Bronchial epithelial cell (primary cell): ENCODE results near the gene FIP1L1. TPM values are rescaled to one million over a fixed set of nuclear protein-coding genes. Genes with fewer than 3 reads are reported as not detected.

Experiments
- DNase-seq: peaks from one replicate; pipeline ENCODE4 v3.0.0-alpha.2; 2010; ENCODE audit warnings: low read depth
- FAIRE-seq: peaks from 2 replicates; lab custom pipeline; 2011; peaks lifted over from hg19 to GRCh38; lab: Jason Lieb, UNC
- H3K27me3 ChIP-seq: 2 replicates; pipeline ENCODE4 v1.5.1; 2011; ENCODE audit warnings: low read length; ENCODE audit not compliant: control insufficient read depth, insufficient read depth
- H3K36me3 ChIP-seq: 2 replicates; pipeline ENCODE4 v1.5.1; 2011; ENCODE audit warnings: low read length; ENCODE audit not compliant: control insufficient read depth, insufficient read depth
- H3K4me3 ChIP-seq: 2 replicates; pipeline ENCODE4 v1.5.1; 2011; ENCODE audit warnings: mild to moderate bottlenecking, low read depth, low read length, control low read depth
- total RNA-seq: library from RNA; depleted of rRNA; stranded (reverse); fragments of >200 nt; gene quantifications from 2 replicates; pipeline ENCODE4 v1.2.1, GENCODE V29; 2014
- TF ChIP-seq, protein P1 (sequence below): IDR thresholded peaks from 2 replicates; pipeline ENCODE4 v1.5.1; 2011; ENCODE audit warnings: mild to moderate bottlenecking, moderate library complexity, low read length, control low read depth, inconsistent platforms; ENCODE audit not compliant: insufficient read depth, severe bottlenecking

The FIP1L1 gene
- total RNA-seq, 1 donor from 2014 or later: 46.3 TPM

DNA sequence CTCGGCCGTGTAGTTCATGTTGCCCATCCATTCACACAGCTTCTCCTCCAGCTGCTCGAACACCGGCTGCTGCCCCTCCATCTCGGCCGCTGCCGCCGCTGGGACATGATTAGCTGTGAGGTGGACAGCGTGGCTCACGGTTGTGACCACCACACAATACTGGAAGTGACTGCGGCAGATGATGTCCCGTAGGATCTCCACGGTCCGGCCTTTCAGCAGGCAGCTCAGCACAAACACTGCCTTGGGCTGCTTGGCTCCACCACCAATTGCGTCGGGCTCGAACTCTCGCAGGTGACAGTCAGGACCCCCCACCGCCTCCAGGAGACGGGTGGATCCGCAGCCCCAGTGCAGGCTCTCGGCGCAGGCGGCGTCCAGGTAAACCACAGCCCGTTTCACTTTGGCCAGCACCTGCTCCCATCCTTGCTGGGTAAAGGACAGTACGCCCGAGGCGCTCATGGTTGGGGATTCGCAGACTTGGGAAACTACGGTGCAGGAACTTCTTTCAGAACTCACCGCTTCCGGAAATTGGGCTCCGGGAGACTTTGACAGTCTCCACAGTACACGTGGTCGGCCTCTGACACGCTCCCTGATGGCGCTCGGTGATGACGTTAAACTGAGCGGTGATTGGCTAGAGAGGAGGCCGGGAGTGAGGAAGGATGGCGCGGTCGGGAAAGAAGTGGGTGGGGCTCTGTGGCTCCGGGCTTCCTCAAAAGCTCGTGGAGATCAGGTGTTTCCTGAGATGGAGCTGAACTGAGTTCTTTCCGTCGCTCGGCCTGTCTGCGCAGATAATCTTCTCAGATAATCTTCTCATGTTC lies 11.7 kb upstream of the FIP1L1 start, which contains the start of gene SCFD2:
SCFD2 (minus strand) TSS at position 576 of the 815 bp plus-strand sequence.
- peak; percentile 93 for DNase-seq
- peak within 1 kb of the TSS; percentile 83 for H3K4me3 ChIP-seq
- TF ChIP-seq, protein P1, sequence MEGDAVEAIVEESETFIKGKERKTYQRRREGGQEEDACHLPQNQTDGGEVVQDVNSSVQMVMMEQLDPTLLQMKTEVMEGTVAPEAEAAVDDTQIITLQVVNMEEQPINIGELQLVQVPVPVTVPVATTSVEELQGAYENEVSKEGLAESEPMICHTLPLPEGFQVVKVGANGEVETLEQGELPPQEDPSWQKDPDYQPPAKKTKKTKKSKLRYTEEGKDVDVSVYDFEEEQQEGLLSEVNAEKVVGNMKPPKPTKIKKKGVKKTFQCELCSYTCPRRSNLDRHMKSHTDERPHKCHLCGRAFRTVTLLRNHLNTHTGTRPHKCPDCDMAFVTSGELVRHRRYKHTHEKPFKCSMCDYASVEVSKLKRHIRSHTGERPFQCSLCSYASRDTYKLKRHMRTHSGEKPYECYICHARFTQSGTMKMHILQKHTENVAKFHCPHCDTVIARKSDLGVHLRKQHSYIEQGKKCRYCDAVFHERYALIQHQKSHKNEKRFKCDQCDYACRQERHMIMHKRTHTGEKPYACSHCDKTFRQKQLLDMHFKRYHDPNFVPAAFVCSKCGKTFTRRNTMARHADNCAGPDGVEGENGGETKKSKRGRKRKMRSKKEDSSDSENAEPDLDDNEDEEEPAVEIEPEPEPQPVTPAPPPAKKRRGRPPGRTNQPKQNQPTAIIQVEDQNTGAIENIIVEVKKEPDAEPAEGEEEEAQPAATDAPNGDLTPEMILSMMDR: no peak
- no peak for FAIRE-seq
- H3K27me3 ChIP-seq: no peaks in the 10 kb centered on the region
- H3K36me3 ChIP-seq: no peaks in the 10 kb centered on the region

DNA sequence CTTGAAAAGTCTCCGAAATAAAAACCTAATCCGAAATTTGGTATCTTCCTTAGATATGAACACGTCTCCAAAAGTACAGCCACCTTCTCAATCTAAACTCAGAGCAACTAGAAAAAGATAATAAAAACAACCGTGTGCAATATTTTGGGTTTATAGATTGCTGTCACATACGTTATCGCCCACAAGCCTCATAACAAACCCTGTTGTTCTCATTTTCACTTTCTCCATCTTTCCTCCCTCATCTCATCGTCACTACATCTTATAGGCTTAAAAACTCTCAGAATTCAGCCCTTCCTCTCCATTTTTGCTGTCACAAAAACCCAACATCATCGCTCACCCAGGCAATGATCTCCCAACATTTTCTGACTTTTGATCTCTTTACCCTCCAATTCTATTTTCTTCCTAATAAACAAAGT lies 11.1 kb upstream of the FIP1L1 start:
- Histone ChIP-seq H3K4me3 (peak overlapping the region; percentile 83), H3K36me3 (no peaks in the 10 kb centered on the region), H3K27me3 (no peaks in the 10 kb centered on the region)
- TF ChIP-seq, protein P1: no peak
- FAIRE-seq (no peak), DNase-seq (no peak)

DNA sequence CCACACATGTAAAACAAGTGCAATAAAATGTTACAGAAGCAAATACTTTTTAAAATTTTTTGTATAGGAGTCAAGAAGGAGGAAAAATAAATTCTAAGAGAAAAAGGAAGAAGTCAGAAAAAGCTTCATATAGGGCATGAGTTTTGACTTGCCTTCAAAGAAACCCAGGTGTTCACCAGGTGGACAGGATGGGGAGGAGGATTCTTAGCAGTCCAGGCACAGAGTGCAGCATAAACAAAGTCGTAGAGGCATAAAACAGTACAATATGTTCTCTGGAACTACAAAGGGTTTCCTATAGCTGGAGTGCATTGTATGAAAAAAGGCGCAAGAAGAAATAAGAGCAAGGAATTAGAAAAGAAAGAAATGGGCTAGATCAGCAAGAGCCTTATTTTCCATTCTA lies 9.7 kb upstream of the FIP1L1 start:
- H3K27me3 ChIP-seq: no peaks in the 10 kb centered on the region
- no peak overlapping the region for H3K4me3 ChIP-seq
- no peak for FAIRE-seq
- DNase-seq: no peak
- no peaks in the 10 kb centered on the region for H3K36me3 ChIP-seq
- TF ChIP-seq, protein P1: no peak

DNA sequence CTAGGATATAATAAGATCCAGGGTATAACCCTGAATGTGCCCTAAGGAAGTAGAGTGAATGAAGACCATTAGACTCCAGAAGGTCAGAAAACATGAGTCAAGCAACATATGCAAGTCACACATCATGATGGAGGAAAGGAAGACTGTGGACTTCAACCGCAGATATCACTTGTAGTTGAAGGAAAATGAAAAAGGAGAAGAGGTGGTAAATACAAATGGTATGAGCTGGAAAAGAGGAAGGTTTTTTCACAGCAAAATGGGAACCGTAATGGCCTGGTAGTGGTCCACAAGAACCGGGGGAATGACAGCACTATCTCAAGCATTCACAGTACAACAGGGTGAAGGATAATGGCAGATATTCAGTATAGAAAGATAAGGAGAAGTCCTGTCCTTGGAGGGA lies 6.4 kb upstream of the FIP1L1 start:
- FAIRE-seq (no peak), DNase-seq (no peak)
- TF ChIP-seq, protein P1: no peak
- Histone ChIP-seq H3K27me3 (no peaks in the 10 kb centered on the region), H3K36me3 (no peaks in the 10 kb centered on the region), H3K4me3 (no peak overlapping the region)

DNA sequence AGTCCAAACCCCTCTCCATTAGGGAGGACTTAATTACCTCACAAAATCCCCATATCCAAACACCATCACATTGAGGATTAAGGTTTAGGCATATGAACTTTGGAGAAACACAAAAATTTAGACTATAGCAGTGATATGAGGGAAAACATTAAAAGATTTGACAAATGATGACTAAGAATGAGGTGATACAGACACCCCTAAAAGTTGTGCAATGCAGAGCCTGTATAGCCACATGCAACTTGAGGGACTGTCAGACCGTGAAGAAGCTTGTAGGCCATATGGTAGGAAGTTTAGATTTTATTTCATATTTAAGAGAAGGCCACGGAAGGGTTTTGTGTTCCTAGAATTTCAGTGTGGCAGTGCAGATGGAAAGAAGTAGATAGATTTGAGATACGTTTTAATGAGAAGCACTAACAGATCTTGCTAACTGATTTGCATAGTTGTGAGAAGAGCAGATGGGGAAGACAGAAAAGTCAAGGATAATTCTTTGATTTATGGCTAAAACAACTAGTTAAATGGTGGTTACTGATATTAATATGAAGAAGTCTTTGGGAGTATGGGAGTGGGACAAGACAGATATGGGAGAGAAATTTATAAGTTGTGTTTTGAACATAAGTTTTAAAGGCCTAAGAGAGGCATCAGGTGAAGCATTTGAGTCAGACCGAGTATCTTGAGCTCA lies 5.5 kb upstream of the FIP1L1 start:
- no peak overlapping the region for H3K4me3 ChIP-seq
- no peak for FAIRE-seq
- DNase-seq: no peak
- H3K36me3 ChIP-seq: no peaks in the 10 kb centered on the region
- no peaks in the 10 kb centered on the region for H3K27me3 ChIP-seq
- TF ChIP-seq, protein P1: no peak
